K562 (cell line): ENCODE measurements around the gene GGACT. TPM values are rescaled to one million over a fixed set of nuclear protein-coding genes. Genes with fewer than 3 reads are reported as not detected.

ENCODE experiments used
- ATAC-seq: fragments of 200-7000 bp; cut with Tn5 transposase; 3 replicates; pipeline ENCODE4 v1.9.1; 2020; ENCODE audit warnings: moderate library complexity
- BruUV-seq: library from RNA; stranded (reverse); fragments of 400-500 nt; replicated peaks from 2 replicates; lab custom pipeline; 2021; lab: Mats Ljungman, UMichigan
- CTCF ChIA-PET: fragments of 300-600 bp; formaldehyde crosslinking; extraction: SDS; loops from one replicate; lab custom pipeline; 2021; ENCODE audit warnings: low intra/inter-chr PET ratio; lab: Yijun Ruan, JAX
- POLR2A ChIA-PET: fragments of 300-600, 350-650 bp; sonication (Branson Sonifier 250); formaldehyde crosslinking; extraction: SDS; loops from one replicate; lab custom pipeline; 2021; ENCODE audit warnings: antibody characterized with exemption, inconsistent platforms; lab: Yijun Ruan, JAX
- DNase-seq, 4 experiments: peaks; one replicate each; pipeline versions ENCODE4 v3.0.0 to v3.0.0-alpha.2; 2011 to 2018; ENCODE audit warnings: low spot score in 3 of 4, mixed read lengths in 3 of 4; ENCODE audit errors: extremely low read depth in 1 of 4
- FAIRE-seq: peaks from 2 replicates; lab custom pipeline; 2011; peaks lifted over from hg19 to GRCh38; lab: Jason Lieb, UNC
- H2AFZ ChIP-seq: 2 replicates; pipeline ENCODE4 v1.6.0; 2011; ENCODE audit warnings: low read depth, low read length, control low read depth, inconsistent platforms
- H3K27ac ChIP-seq: fragments of 200-600 bp; 3 replicates; pipeline ENCODE4 v1.8.0; 2011; ENCODE audit warnings: low read depth, mild to moderate bottlenecking, control low read depth, inconsistent platforms, low read length, moderate library complexity, mixed read lengths; ENCODE audit errors: extremely low read depth
- H3K27me3 ChIP-seq, 2 experiments: fragments of 300-600 bp in 1 of 2; 2 replicates in 1 of 2; 3 replicates in 1 of 2; pipeline versions ENCODE4 v1.6.0 to v1.8.0; 2011; ENCODE audit warnings: inconsistent platforms in 2 of 2, low read length in 2 of 2, mild to moderate bottlenecking in 1 of 2, mixed read lengths in 1 of 2, moderate library complexity in 1 of 2; ENCODE audit not compliant: control insufficient read depth in 2 of 2, insufficient read depth in 2 of 2
- H3K36me3 ChIP-seq: fragments of 300-600 bp; 3 replicates; pipeline ENCODE4 v1.8.0; 2011; ENCODE audit warnings: mild to moderate bottlenecking, low read length, inconsistent platforms; ENCODE audit not compliant: control insufficient read depth, insufficient read depth
- H3K4me1 ChIP-seq, 2 experiments: fragments of 200-600 bp in 1 of 2; replicated peaks in 1 of 2; 2 replicates in 1 of 2; 3 replicates in 1 of 2; pipeline versions ENCODE4 v1.5.1 to v1.8.0; 2011; ENCODE audit warnings: inconsistent platforms in 2 of 2, low read length in 2 of 2, mild to moderate bottlenecking in 1 of 2, mixed read lengths in 1 of 2, moderate library complexity in 1 of 2; ENCODE audit not compliant: control insufficient read depth in 2 of 2, insufficient read depth in 2 of 2
- H3K4me2 ChIP-seq: 2 replicates; pipeline ENCODE4 v1.6.1; 2011; ENCODE audit warnings: low read length, control low read depth, inconsistent platforms, mixed read lengths; ENCODE audit not compliant: insufficient read depth
- H3K4me3 ChIP-seq: fragments of 200-600 bp; sonication (generic), shearing (Covaris generic); 2 replicates; pipeline ENCODE4 v1.5.1; 2016; ENCODE audit warnings: control low read depth, inconsistent platforms
- H3K79me2 ChIP-seq: fragments of 200-600 bp; 3 replicates; pipeline ENCODE4 v1.8.0; 2011; ENCODE audit warnings: low read length, inconsistent platforms; ENCODE audit not compliant: control insufficient read depth, insufficient read depth
- H3K9ac ChIP-seq, 2 experiments: 2 replicates each; pipeline versions ENCODE4 v1.6.0 to v1.6.1; 2011; ENCODE audit warnings: low read depth in 2 of 2, low read length in 2 of 2, control low read depth in 1 of 2, inconsistent platforms in 1 of 2, mild to moderate bottlenecking in 1 of 2, mixed read lengths in 1 of 2; ENCODE audit not compliant: insufficient read depth in 1 of 2
- H3K9me1 ChIP-seq: one replicate; pipeline ENCODE4 v1.6.0; 2011; ENCODE audit warnings: inconsistent platforms, mild to moderate bottlenecking, low read length, moderate library complexity; ENCODE audit not compliant: control insufficient read depth, insufficient read depth
- H3K9me3 ChIP-seq: replicated peaks from 2 replicates; pipeline ENCODE4 v1.5.1; 2011; ENCODE audit warnings: low read depth, low read length, inconsistent platforms; ENCODE audit not compliant: control insufficient read depth, insufficient read depth
- H4K20me1 ChIP-seq: replicated peaks from 2 replicates; pipeline ENCODE4 v1.6.1; 2011; ENCODE audit warnings: low read length, inconsistent platforms, mixed read lengths; ENCODE audit not compliant: control insufficient read depth, insufficient read depth
- HDAC2 ChIP-seq: fragments of 450-650 bp; IDR thresholded peaks from 2 replicates; pipeline ENCODE4 v1.6.1; 2016; ENCODE audit warnings: mild to moderate bottlenecking
- HNRNPUL1 ChIP-seq: fragments of 200-400 bp; formaldehyde crosslinking; IDR thresholded peaks from 2 replicates; pipeline ENCODE4 v1.6.1; 2017; ENCODE audit warnings: low read length
- IRF2 ChIP-seq: sonication (generic); formaldehyde crosslinking; IDR thresholded peaks from 2 replicates; pipeline ENCODE4 v1.8.1; 2022; ENCODE audit warnings: mild to moderate bottlenecking, missing genetic modification reagents
- KLF16 ChIP-seq: IDR thresholded peaks from 2 replicates; pipeline ENCODE4 v1.6.1; 2016; ENCODE audit warnings: antibody characterized with exemption
- NFIX ChIP-seq: fragments of 250-450 bp; sonication (Bioruptor Pico); IDR thresholded peaks from 2 replicates; pipeline ENCODE4 v1.4.0; 2020; ENCODE audit warnings: low read depth, mild to moderate bottlenecking, moderate library complexity
- ZNF347 ChIP-seq: fragments of 450-650 bp; formaldehyde crosslinking; IDR thresholded peaks from 2 replicates; pipeline ENCODE4 v1.4.0; 2020; ENCODE audit warnings: low read depth, mild to moderate bottlenecking, moderate library complexity
- WGBS: fragments of 100-300 bp; shearing (Covaris generic); methylation state at CpG from one replicate; pipeline ENCODE4 v1.1.6; 2016; ENCODE audit warnings: low coverage, mixed read lengths; ENCODE audit not compliant: insufficient coverage; ENCODE audit errors: missing lambda C conversion rate; 5-methylcytosine and 5-hydroxymethylcytosine counted together
- in situ Hi-C: fragments of 300-500 bp; cut with MboI; formaldehyde crosslinking; loops from 4 replicates; pipeline ENCODE4 v1.15.0; 2018; ENCODE audit warnings: inconsistent platforms, mixed read lengths
- intact Hi-C: fragments of 100-400 bp; cut with micrococcal nuclease; formaldehyde crosslinking; loops from 2 replicates; pipeline ENCODE4 v1.14.2; 2022
- polyA plus RNA-seq, 8 experiments: library from polyadenylated mRNA; depleted of rRNA in 4 of 8; stranded (reverse) in 5 of 8; unstranded in 3 of 8; fragments of >200 nt; fragmentation: Nextera tagmentation in 2 of 8; fragmentation: Illumina TruSeq in 1 of 8; extraction: Ambion mirVana in 2 of 8; extraction: Trizol in 1 of 8; gene quantifications; 2 replicates each; pipeline versions ENCODE4 v1.2.1 to v1.2.3, GENCODE V29; 2011 to 2014; ENCODE audit warnings: inconsistent platforms in 1 of 8, missing spikeins in 1 of 8
- total RNA-seq, 7 experiments: library from RNA; depleted of rRNA in 6 of 7; stranded (reverse); fragments of >200 nt in 6 of 7; fragmentation: Illumina TruSeq in 2 of 7; extraction: Trizol in 2 of 7; gene quantifications; 2 replicates each; pipeline versions ENCODE4 v1.2.1 to v1.2.3, GENCODE V29; 2011 to 2021; ENCODE audit warnings: low replicate concordance in 1 of 7

Gene GGACT
- total and polyA plus RNA-seq, 9 of the 15 experiments (the other 6 are each of a cell fraction or from before 2014, with no cell fraction given): 0.20 to 3.2 (median 1.7) TPM

- in situ Hi-C loops: loop anchor here (25.0 kb wide), 1 partner anchor 874 kb away; no protein-coding TSS in a partner anchor
- no TSS peak for BruUV-seq
- Histone ChIP-seq H3K79me2 (no peaks in the 10 kb centered on the region), H3K4me2 (no peak overlapping the region), H3K27ac (no peak overlapping the region), H3K9ac (no peak overlapping the region), H3K4me1 (no peaks in the 10 kb centered on the region; a peak in 1 of 5 replicates), H3K36me3 (no peaks in the 10 kb centered on the region), H3K9me1 (no peaks in the 10 kb centered on the region), H4K20me1 (no peaks in the 10 kb centered on the region), H2AFZ (no peak overlapping the region), H3K4me3 (no peak overlapping the region), H3K9me3 (no peaks in the 10 kb centered on the region), H3K27me3 (peaks cover 0 to 12% of the 10 kb centered on the region in 2 experiments; a peak in 3 of 5 replicates)
- TF ChIP-seq IRF2 (no peak), KLF16 (no peak), ZNF347 (no peak), HNRNPUL1 (no peak), NFIX (CRISPR knock-in tag) (no peak), HDAC2 (no peak)
- ATAC-seq (no peak; the same call in 2 of the 3 replicates), DNase-seq (no peak), FAIRE-seq (no peak)
- intact Hi-C loops: no loop called here
- ChIA-PET CTCF (no interaction called here), POLR2A (no interaction called here)
- WGBS: 8% methylated on average over 10 of the region's 13 CpGs
Measured at GRCh38 chr13:100536643-100537180, 51.9 kb downstream of the GGACT start.
